ENCODE data around the gene CLASP2.
"Not testable (repeated sequence)": the region's sequence is repeated elsewhere in the genome, so short reads cannot be mapped to it uniquely, and the experiment has no call there.

GRCh38 chr3:33651101-33651500 is 67.0 kb downstream of the CLASP2 start:
- not testable (repeated sequence) for TF ChIP-seq POLR2A (IDR thresholded peaks at IDR 0.05; ENCODE audit: low read length); GATA1 (IDR thresholded peaks at IDR 0.05; ENCODE audit: low read depth, low read length)

Data from erythroblast (primary cell).